DND-41 (cell line): Measurements from ENCODE around the gene MIOX.

ENCODE experiments used
- ATAC-seq: fragments of 200-7000 bp; cut with Tn5 transposase; 3 replicates; pipeline ENCODE4 v1.9.1; 2021; ENCODE audit warnings: low read depth; ENCODE audit not compliant: insufficient read depth
- DNase-seq: peaks from one replicate; pipeline ENCODE4 v3.0.0-alpha.2; 2020
- H2AFZ ChIP-seq: 2 replicates; pipeline ENCODE4 v1.6.0; 2012; ENCODE audit warnings: low read depth, low read length
- H3K27ac ChIP-seq: 2 replicates; pipeline ENCODE4 v1.5.1; 2012; ENCODE audit warnings: low read length, inconsistent platforms
- H3K27me3 ChIP-seq: fragments of 200-600 bp; sonication (generic); 2 replicates; pipeline ENCODE4 v1.6.0; 2012; ENCODE audit warnings: low read length, mild to moderate bottlenecking, inconsistent platforms; ENCODE audit not compliant: insufficient read depth, poor library complexity
- H3K36me3 ChIP-seq: 2 replicates; pipeline ENCODE4 v1.5.1; 2012; ENCODE audit warnings: low read length, inconsistent platforms; ENCODE audit not compliant: insufficient read depth
- H3K4me1 ChIP-seq: 2 replicates; pipeline ENCODE4 v1.5.1; 2012; ENCODE audit warnings: mild to moderate bottlenecking, low read length; ENCODE audit not compliant: insufficient read depth
- H3K4me2 ChIP-seq: 2 replicates; pipeline ENCODE4 v1.6.0; 2012; ENCODE audit warnings: mild to moderate bottlenecking, moderate library complexity, low read length, inconsistent platforms; ENCODE audit not compliant: insufficient read depth
- H3K4me3 ChIP-seq, 2 experiments: fragments of 200-600 bp in 1 of 2; shearing (Covaris generic) in 1 of 2; 2 replicates each; pipeline ENCODE4 v1.5.1; 2012 to 2016; ENCODE audit warnings: inconsistent platforms in 2 of 2, low read length in 2 of 2, mild to moderate bottlenecking in 2 of 2, low read depth in 1 of 2, moderate library complexity in 1 of 2
- H3K79me2 ChIP-seq: 2 replicates; pipeline ENCODE4 v1.6.0; 2012; ENCODE audit warnings: low read length, inconsistent platforms; ENCODE audit not compliant: insufficient read depth
- H3K9ac ChIP-seq: 2 replicates; pipeline ENCODE4 v1.6.0; 2012; ENCODE audit warnings: low read depth, mild to moderate bottlenecking, inconsistent platforms, low read length, moderate library complexity
- H3K9me3 ChIP-seq: 2 replicates; pipeline ENCODE4 v1.5.1; 2012; ENCODE audit warnings: low read length, moderate library complexity, mild to moderate bottlenecking, inconsistent platforms; ENCODE audit not compliant: insufficient read depth, severe bottlenecking
- H4K20me1 ChIP-seq: 2 replicates; pipeline ENCODE4 v1.6.0; 2012; ENCODE audit warnings: low read length; ENCODE audit not compliant: insufficient read depth
- EZH2 ChIP-seq: IDR thresholded peaks from 3 replicates; pipeline ENCODE4 v1.6.1; 2012; ENCODE audit warnings: borderline replicate concordance, low read depth, mild to moderate bottlenecking, moderate library complexity, low read length, inconsistent platforms; ENCODE audit not compliant: severe bottlenecking
- TF ChIP-seq, protein P1 (sequence below): IDR thresholded peaks from 2 replicates; pipeline ENCODE4 v1.5.1; 2012; ENCODE audit warnings: borderline replicate concordance, low read length, moderate library complexity, mild to moderate bottlenecking; ENCODE audit not compliant: poor library complexity, severe bottlenecking; ENCODE audit errors: extremely low read depth

MIOX gene

DNA sequence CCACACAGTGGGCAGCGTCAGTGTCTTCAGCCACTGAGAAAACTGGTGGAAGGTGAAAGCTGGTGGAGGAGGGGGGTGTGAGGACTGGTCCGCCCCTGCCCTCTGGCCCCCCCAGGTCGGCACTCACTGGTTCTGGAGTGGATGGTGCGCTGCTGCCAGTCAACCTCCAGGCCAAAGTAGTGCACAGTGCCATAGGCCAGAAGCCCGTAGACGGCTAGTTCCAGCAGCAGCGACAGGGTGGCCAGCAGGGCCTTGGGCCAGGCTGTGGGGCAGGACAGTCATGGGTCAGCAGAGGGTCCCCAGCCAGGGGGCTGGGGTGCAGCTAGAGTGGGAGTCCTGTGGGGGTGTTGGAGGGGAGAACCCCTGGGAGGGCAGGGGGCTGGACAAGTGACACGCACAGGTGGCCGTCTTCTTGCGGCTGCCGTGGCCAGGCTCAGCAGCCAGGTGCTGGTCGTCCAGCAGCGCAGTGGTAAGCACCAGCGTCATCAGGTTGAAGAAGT is 18.7 kb downstream of the MIOX start:
- Histone ChIP-seq H3K27me3 (no peaks in the 10 kb centered on the region), H3K4me3 (peak overlapping the region in 1 of 2 experiments; percentile 93; a peak in 2 of 4 replicates), H3K36me3 (peaks cover 45% of the 10 kb centered on the region), H2AFZ (no peak overlapping the region), H3K27ac (peak overlapping the region; percentile 65), H3K9me3 (no peaks in the 10 kb centered on the region), H3K4me2 (peak overlapping the region; percentile 99), H4K20me1 (peaks cover 24% of the 10 kb centered on the region), H3K9ac (peak overlapping the region; percentile 87), H3K4me1 (peaks cover 43% of the 10 kb centered on the region), H3K79me2 (peaks cover 53% of the 10 kb centered on the region)
- no peak for ATAC-seq
- TF ChIP-seq, protein P1, sequence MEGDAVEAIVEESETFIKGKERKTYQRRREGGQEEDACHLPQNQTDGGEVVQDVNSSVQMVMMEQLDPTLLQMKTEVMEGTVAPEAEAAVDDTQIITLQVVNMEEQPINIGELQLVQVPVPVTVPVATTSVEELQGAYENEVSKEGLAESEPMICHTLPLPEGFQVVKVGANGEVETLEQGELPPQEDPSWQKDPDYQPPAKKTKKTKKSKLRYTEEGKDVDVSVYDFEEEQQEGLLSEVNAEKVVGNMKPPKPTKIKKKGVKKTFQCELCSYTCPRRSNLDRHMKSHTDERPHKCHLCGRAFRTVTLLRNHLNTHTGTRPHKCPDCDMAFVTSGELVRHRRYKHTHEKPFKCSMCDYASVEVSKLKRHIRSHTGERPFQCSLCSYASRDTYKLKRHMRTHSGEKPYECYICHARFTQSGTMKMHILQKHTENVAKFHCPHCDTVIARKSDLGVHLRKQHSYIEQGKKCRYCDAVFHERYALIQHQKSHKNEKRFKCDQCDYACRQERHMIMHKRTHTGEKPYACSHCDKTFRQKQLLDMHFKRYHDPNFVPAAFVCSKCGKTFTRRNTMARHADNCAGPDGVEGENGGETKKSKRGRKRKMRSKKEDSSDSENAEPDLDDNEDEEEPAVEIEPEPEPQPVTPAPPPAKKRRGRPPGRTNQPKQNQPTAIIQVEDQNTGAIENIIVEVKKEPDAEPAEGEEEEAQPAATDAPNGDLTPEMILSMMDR, result no peak
- TF ChIP-seq EZH2, result no peak
- no peak for DNase-seq

DNA sequence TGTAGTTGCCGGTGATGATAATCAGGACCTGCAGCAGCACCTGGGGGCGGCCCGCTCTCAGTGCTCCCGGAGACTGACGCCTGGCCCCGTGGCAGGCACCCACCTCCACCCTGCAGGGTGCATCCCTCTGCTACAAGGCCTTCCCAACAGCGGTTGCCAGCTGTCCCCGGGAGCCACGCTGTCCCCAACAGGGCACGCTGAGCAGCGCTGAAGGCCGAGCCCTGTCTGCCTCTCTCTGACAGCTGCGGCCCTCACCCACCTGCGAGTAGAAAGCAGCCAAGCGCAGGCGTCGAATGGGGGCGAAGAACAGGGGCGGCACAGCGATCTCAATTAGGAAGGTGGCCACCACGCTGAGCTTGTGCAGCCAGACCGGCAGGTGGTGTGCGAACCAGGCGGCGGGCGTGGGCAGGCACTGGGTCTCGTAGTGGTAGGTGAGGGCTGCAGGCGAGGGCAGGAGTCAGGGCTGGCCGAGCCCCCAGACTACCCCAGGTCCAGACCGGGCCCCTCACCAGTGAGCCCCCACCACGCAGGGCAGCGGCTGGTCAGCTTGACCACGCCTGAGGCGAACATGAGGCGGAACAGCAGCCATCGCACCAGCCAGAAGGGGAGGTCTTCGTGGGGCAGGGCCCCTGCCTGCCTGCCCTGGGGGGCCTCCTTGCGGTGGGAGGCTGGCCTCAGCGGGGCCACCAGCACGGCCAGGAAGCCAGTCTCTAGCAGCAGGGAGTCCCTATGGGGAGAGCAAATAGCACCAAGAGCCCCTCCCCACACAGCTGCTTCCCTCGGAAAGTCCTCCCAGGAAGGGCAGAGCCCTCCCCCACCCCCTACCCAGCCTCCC is 19.3 kb downstream of the MIOX start:
- Histone ChIP-seq H3K9me3 (no peaks in the 10 kb centered on the region), H2AFZ (no peak overlapping the region), H3K36me3 (peaks cover 48% of the 10 kb centered on the region), H3K27me3 (no peaks in the 10 kb centered on the region), H3K4me1 (peaks cover 46% of the 10 kb centered on the region), H3K27ac (peak overlapping the region; percentile 97), H3K4me3 (peak overlapping the region; percentile 93 to 98; a peak in 3 of 4 replicates), H3K79me2 (peaks cover 60% of the 10 kb centered on the region), H4K20me1 (peaks cover 24% of the 10 kb centered on the region), H3K4me2 (peak overlapping the region; percentile 99), H3K9ac (peak overlapping the region; percentile 87)
- ATAC-seq (no peak), DNase-seq (peak; percentile 30)
- TF ChIP-seq, protein P1, result no peak
- no peak for TF ChIP-seq EZH2

DNA sequence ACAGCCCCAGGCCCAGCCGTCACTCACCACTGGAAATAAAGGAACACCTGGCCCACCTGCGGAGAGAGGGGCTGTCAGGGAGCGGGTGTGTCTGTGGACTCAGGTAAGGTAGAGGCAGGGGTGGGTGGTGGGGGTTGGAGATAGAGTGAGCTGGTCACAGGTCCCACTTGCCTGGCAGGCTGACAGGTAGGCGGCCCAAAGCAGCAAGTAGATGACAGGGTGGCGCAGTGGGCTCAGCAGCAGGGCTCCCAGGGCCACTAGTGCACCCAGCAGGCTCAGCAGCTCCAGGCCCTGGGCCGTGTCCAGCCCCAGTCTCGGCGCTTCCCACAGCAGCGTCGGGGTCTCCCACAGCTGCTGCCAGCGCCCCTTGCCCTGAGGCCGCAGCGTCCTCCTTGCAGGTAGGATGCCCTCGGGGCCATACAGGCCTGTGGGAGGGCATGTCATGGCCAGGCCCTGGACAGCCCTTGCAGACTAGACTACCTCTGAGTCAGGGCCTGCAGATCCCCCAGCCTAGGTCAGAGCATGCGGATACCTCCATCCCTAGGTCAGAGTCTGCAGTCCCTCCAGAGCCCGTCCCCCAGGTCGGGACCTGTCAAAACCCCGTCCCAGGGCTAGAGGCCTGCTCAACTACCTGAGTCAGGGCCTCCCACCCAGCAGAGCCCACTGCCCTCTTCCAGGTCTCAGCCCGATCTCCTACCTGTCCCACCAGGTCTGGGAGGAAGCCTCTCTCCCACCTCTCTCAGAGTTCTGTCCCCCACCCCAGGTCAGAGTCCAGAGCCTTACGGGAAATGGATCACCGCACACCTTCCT is 20.2 kb downstream of the MIOX start:
- TF ChIP-seq EZH2, result no peak
- TF ChIP-seq, protein P1, result no peak
- Histone ChIP-seq H3K9me3 (no peaks in the 10 kb centered on the region), H3K27ac (peak overlapping the region; percentile 97), H3K27me3 (no peaks in the 10 kb centered on the region), H2AFZ (peak overlapping the region; percentile 98), H3K4me3 (peak overlapping the region; percentile 93 to 98), H3K4me1 (peaks cover 46% of the 10 kb centered on the region), H3K9ac (peak overlapping the region; percentile 87), H3K36me3 (peaks cover 48% of the 10 kb centered on the region), H3K4me2 (peak overlapping the region; percentile 99), H4K20me1 (peaks cover 24% of the 10 kb centered on the region), H3K79me2 (peaks cover 65% of the 10 kb centered on the region)
- ATAC-seq (peak; percentile 3; the same call in 2 of the 3 replicates), DNase-seq (peak; percentile 29)
